Measurements from ENCODE around the gene RPS6KA4.

The RPS6KA4 gene

DNA sequence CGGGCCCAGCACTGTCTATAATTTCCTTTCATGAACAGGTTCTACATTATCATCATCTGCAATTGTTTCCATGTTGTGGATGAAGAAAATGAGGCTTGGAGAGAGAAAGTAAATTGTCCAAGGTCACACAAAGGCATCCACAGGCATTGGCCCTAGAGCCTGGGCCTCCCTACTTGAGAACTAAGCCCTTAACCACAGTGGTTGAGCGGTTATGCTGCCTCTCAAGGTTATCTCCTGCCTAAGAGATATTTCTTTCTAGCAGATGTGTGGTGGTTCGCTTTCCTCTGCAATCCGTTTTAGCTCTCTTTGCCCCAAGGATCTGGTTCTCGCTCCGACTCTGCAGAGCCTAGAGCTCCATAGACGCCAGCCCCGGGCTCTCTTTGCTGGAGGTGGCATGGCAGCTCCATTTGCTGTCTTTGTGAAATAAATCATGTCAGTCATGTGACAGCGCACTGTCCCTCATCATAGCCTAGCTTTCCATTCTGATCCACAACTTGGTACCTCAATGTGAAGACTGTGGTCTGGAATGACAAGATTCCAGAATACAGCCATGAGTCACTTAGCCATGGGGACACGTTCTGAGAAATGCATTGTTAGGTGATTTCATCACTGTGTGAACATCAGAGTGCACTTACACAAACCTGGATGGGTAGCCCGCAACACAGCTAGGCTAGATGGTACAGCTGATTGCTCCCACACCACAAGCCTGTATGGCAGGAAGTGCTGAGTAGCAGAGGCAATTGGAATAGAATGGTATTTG, 27.2 kb downstream of the RPS6KA4 start:
- Histone ChIP-seq H3K4me3 (ENCODE audit: low read depth, low read length, poor library complexity, severe bottlenecking) (no peak overlapping the region), H3K9ac (ENCODE audit: low read length) (no peak overlapping the region), H2AFZ (ENCODE audit: low read length) (no peak overlapping the region), H3K79me2 (ENCODE audit: insufficient read depth, low read length) (no peaks in the 10 kb centered on the region), H3K9me3 (ENCODE audit: low read length) (no peaks in the 10 kb centered on the region), H3K4me2 (ENCODE audit: low read length) (no peak overlapping the region), H4K20me1 (ENCODE audit: insufficient read depth, low read length) (no peaks in the 10 kb centered on the region), H3K27ac (ENCODE audit: low read depth, low read length, poor library complexity, severe bottlenecking) (no peak overlapping the region), H3F3A (ENCODE audit: insufficient read depth, low read length) (no peaks in the 10 kb centered on the region), H3K36me3 (ENCODE audit: insufficient read depth, low read length) (no peaks in the 10 kb centered on the region), H3K27me3 (ENCODE audit: insufficient read depth, low read length) (peaks cover 9% of the 10 kb centered on the region; the same call in 1 of the 2 replicates), H3K4me1 (ENCODE audit: insufficient read depth, low read length, severe bottlenecking) (no peaks in the 10 kb centered on the region), H3K9me2 (ENCODE audit: low read depth, low read length) (no peaks in the 10 kb centered on the region)
- TF ChIP-seq EZH2 (IDR thresholded peaks at IDR 0.05; ENCODE audit: borderline replicate concordance, low read length) (no peak), CTCF (IDR thresholded peaks at IDR 0.05; ENCODE audit: low read length) (no peak)

DNA sequence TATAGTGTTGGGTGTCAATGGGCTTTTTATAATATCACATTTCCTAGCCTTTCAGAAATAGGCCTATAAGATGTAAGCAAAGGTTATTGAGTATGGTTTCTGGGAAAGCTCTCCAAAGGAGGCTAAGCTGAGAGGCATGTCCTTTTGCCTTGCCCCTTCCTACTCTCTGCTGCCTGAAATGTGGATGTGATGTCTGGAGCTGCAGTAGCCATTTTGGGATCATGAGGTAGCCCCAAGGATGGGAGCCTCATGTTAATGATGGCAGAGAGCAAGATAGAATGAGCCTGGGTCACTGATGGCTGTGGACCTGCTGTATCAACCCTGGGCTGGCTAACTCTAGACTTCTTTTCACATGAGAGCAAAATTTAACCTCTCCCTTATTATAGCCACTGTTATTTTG, 29.0 kb downstream of the RPS6KA4 start:
- Histone ChIP-seq H3K79me2 (ENCODE audit: insufficient read depth, low read length) (no peaks in the 10 kb centered on the region), H4K20me1 (ENCODE audit: insufficient read depth, low read length) (no peaks in the 10 kb centered on the region), H3K9me2 (ENCODE audit: low read depth, low read length) (no peaks in the 10 kb centered on the region), H3F3A (ENCODE audit: insufficient read depth, low read length) (no peaks in the 10 kb centered on the region), H3K36me3 (ENCODE audit: insufficient read depth, low read length) (no peaks in the 10 kb centered on the region), H2AFZ (ENCODE audit: low read length) (no peak overlapping the region), H3K27me3 (ENCODE audit: insufficient read depth, low read length) (peaks cover 5% of the 10 kb centered on the region; the same call in 1 of the 2 replicates), H3K9me3 (ENCODE audit: low read length) (no peaks in the 10 kb centered on the region), H3K4me1 (ENCODE audit: insufficient read depth, low read length, severe bottlenecking) (no peaks in the 10 kb centered on the region), H3K9ac (ENCODE audit: low read length) (no peak overlapping the region), H3K4me3 (ENCODE audit: low read depth, low read length, poor library complexity, severe bottlenecking) (no peak overlapping the region), H3K4me2 (ENCODE audit: low read length) (no peak overlapping the region), H3K27ac (ENCODE audit: low read depth, low read length, poor library complexity, severe bottlenecking) (no peak overlapping the region)
- TF ChIP-seq CTCF (IDR thresholded peaks at IDR 0.05; ENCODE audit: low read length) (no peak), EZH2 (IDR thresholded peaks at IDR 0.05; ENCODE audit: borderline replicate concordance, low read length) (no peak)

- Histone ChIP-seq H3K36me3 (ENCODE audit: insufficient read depth, low read length) (no peaks in the 10 kb centered on the region), H2AFZ (ENCODE audit: low read length) (no peak overlapping the region), H3K9me3 (ENCODE audit: low read length) (no peaks in the 10 kb centered on the region), H3K9me2 (ENCODE audit: low read depth, low read length) (no peaks in the 10 kb centered on the region), H3K4me2 (ENCODE audit: low read length) (no peak overlapping the region), H3K4me3 (ENCODE audit: low read depth, low read length, poor library complexity, severe bottlenecking) (no peak overlapping the region), H3K27me3 (ENCODE audit: insufficient read depth, low read length) (peaks cover 5% of the 10 kb centered on the region; the same call in 1 of the 2 replicates), H3F3A (ENCODE audit: insufficient read depth, low read length) (no peaks in the 10 kb centered on the region), H3K9ac (ENCODE audit: low read length) (no peak overlapping the region), H3K4me1 (ENCODE audit: insufficient read depth, low read length, severe bottlenecking) (no peaks in the 10 kb centered on the region), H4K20me1 (ENCODE audit: insufficient read depth, low read length) (no peaks in the 10 kb centered on the region), H3K79me2 (ENCODE audit: insufficient read depth, low read length) (no peaks in the 10 kb centered on the region), H3K27ac (ENCODE audit: low read depth, low read length, poor library complexity, severe bottlenecking) (no peak overlapping the region)
- no peak for TF ChIP-seq CTCF (IDR thresholded peaks at IDR 0.05; ENCODE audit: low read length)
- TF ChIP-seq EZH2 (IDR thresholded peaks at IDR 0.05; ENCODE audit: borderline replicate concordance, low read length) = no peak
These were observed 29.9 kb downstream of the RPS6KA4 start for GRCh38 chr11:64388894-64389293.

All from OCI-LY1 (cell line).